ENCODE measurements around the gene SHANK2.

Gene SHANK2

DNA sequence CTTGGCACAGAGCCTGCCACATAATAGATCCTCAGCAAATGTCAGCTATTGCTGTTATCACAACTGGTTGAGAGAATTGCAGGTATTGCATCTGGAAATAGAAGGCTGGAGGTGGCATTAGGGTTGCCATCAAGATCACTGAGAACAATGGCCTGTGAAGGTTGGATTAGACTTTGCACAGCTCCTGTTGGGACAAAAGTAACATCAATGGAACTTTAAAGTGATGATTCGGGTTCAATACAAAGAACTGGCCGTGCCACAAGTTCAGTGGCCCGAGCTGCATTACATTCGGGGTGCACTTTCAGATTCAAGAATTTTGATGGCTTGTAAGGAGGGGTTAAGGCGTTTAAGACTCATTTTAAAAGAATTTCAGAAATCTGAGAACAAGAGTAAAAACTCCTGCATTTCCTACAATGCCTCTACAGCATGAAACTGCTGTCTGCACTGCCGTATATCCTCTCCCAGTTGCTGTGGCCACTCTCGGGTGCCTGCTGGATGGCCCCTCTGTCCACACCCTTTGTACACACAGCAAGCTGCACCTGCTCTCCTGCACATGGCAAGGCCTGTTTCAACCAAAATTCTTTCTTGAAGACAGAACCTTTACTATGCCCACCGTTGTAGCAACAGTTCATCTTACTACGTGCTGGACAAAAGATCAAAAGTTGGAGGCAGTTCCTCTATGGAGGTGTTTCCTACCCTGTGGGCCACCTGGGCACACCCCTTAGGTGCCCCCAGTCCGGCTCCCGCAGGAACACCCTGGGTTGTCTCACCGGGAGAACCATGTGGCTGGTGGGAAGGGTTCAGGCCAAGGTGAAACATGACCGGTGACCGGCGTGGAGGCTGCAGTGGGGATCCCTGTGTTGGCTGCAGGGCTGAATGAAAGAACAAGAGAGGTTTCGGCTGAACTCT lies 17.5 kb upstream of the SHANK2 start:
- no peak for DNase-seq (ENCODE audit: low read depth in 2 of 2)

DNA sequence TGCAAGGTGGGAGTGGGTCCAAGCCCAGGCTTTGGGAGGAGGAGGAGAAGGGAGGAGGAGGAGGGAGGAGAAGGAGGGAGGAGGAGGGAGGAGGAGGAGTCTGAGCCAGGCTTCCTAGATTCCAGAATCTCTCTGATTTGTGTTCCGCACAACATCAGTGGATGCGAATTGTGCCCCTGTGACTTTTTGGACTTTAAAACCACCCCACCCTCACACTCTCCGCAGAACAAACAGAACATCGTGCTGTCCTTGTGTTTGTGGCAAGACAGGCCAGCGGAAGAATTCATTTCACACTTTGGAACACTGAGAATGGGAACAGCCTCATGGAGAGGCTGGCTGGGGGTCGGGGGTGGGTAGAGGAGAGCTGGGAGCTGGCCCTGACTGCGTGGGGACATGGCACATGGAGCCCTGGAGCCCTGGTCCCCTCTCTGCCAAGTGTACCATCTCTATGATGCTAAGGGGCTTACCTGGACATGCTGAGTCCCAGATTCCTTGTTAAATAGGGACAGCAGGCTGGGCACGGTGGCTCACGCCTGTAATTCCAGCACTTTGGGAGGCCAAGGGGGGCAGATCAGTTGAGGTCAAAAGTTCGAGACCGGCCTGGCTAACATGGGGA lies 16.4 kb upstream of the SHANK2 start:
- DNase-seq (ENCODE audit: low read depth in 2 of 2) = no peak

GRCh38 chr11:71267807-71268421 lies 15.5 kb upstream of the SHANK2 start:
- DNase-seq (ENCODE audit: low read depth in 2 of 2) = no peak

DNA sequence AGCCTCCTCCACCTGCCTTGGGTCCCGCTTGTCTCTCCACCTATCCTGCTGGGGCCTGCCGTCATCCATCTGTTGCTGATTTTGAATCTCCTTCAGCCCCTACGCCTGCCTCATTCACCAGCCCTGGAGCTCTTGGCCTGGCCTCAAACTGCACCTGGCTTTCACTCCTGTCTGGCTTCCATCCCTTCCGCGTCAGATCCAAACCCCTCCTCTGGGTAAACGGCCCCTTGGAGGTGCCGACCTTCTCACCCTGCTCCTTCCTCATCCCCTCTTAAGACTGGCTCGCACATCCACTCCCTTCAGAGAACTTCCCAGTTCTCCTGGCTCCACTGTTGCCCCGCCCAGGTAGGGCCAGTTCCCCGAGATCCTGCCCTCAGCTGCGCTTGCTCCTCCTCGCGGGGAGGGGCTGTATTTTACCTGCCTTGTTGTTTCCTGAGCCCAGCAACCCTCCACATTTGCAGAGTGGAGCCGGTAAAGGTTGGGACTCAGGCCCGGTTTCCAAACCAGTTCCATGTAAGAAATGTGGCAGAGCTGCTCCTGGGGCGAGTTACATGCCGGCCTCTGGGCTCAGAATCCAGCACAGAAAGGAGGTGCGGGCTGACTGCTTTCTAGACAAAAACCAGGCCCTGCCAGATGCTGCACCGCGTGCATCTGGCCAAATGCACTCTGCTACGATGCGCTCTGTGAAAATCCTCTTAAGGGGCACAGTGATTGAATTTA lies 13.9 kb upstream of the SHANK2 start:
- no peak for DNase-seq (ENCODE audit: low read depth in 2 of 2)

DNA sequence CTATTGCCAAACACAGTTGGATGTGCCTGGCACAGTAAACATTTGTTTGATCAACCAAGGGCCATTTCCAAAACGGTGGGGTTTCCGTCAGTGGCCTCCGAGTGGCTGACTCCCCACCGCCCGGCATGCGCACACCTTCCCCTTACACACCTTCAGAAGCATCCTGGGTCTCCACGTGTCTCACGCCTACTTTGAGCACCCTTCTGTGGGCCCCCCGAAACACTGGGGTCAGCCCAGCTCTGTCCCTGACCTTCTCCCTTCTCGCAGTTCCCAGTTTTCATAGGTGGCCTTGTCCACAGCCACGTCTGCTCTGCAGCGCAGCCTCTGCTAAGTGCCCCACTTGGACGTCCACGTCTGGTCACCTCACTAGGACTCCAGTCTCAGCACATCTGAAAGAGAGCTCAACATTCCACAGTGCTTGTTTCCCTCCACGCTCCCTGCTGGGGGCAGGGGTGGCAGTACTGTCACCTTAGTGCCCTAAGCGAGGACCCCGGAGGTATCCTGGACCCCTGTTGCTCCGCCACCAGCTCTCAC lies 13.2 kb upstream of the SHANK2 start:
- DNase-seq (ENCODE audit: low read depth in 2 of 2) = no peak

- no peak for DNase-seq (ENCODE audit: low read depth in 2 of 2)
Observed at GRCh38 chr11:71263386-71263785, 11.0 kb upstream of the SHANK2 start.

- no peak for DNase-seq (ENCODE audit: low read depth in 2 of 2)
Observed at GRCh38 chr11:71255800-71256479, 3.6 kb upstream of the SHANK2 start.

GRCh38 chr11:71255323-71255722 lies 2.9 kb upstream of the SHANK2 start:
- no peak for DNase-seq (ENCODE audit: low read depth in 2 of 2)

DNA sequence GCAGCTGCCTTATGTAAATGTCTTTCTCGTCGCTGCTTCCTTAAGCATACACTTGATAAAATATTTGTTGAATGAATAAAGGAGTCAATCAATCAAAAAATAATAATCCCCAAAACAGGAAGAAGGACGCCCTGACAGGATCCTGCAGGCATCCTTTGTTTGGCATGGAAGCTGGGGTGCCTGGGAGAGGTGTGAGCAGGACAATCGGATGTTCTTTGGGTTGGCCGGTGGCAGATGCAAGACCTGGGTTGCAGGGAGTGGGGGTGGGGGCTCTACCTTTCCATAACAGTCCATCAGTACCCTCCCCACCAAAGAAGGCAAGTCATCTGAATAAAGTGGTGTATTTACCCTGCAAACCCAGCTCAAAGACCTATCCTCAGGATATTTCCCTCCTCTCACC lies 1.4 kb upstream of the SHANK2 start:
- DNase-seq (ENCODE audit: low read depth in 2 of 2) = no peak

- no peak for DNase-seq (ENCODE audit: low read depth in 2 of 2)
Observed at GRCh38 chr11:71252770-71253730, 673 bp upstream of the SHANK2 start.

DNA sequence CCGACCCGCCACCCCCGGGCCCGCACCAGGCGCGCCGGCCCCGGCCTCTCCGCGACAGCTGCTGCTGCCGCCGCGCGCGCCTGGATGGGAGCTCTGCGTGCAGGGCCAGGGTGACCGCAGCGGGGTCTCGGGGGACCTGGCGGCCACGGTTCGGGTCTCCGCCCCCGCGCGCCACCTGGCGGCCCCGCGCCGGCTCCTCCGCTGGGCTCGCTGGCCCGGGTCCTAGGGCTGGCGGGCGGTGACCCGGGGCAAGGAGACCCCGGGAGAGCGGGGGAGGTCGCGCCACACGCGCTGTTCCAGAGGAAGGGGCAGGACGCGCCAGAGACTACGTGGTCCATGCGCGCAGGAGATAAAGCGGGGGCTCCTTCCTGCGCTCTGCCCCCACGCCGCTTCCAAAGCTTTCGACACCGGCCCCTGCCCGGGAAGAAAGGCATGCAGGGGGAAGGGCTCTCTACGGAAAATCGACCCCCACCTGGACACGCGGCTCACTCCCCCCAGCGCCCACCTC lies 562 bp downstream of the SHANK2 start:
- DNase-seq (ENCODE audit: low read depth in 2 of 2) = no peak

DNA sequence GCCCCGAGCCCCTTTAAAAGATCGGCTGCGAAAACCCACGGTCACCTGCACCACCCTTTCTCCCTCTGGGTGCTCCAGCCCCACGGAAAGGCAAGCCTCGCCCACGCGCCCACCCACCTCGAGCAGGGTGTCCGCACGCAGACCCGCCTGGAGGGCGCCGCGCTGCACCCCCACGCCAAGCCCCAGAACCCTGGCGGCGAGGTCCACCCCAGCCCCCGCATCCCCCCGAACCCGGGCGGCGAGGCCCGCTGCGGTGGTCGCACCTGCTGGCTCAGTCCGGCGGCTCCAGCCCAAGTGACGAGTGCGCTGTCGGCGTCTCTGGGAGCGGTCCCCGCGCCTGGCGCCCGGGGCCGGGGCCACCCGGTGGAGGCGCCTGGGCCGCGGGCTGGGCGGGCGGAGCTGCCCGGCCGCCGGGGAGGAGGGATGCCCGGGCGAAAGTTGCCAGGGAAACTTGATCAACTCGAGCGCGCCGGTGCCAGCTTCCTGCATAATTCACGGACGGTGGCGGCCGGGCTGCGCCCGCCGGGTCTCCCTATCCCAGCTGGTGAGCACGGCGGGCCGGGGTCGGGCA lies 1.1 kb downstream of the SHANK2 start:
- DNase-seq (ENCODE audit: low read depth in 2 of 2) = no peak

DNA sequence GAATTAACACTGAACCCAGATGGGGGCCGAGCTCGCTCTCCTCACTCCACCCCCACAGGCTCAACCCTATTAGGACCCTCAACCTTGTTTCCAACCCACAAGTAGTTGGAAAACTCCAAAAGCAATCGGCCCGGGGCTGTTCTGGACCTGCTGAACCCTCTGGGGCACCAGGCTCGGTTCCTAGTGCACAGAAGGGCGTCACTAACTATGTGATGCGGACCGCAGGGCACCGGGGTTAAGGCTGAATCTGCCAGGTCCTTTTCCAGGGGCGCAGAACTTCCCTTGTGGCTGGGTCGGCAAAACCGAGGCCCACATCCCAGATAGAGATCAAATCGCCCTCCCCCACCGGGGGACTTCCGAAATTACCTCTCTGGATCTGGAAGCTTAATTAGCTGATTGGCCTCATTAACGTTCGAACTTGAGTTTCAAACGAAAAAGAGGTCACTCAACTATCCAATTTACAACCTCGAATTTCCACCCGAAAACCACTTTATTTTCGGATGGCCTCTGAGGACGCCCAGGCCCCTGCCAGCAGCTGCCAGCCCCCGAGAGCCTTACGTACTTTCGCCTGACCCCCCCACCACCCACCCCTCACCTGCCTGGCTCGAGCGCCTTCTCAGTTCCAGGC lies 1.7 kb downstream of the SHANK2 start:
- DNase-seq (ENCODE audit: low read depth in 2 of 2) = no peak

DNA sequence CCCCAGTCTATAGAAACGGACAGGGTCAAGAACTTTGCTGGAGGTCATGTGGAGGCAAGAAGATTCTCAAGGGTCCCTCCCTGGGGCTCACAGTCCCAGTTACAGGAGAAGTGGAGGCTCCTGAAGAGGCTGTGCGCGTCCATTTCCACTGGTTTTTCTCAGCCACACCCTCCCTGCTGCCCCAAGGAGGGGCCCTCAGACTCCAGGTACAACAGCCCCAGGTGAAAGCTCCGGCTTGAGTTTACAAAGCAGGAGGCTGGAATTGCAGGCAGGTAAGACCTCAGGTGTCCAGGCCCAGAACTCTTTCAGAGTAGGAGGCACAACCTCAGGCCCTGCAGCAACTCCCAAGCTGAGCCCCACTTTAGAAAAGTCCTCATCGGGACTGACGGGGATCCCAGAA lies 3.1 kb downstream of the SHANK2 start:
- DNase-seq (ENCODE audit: low read depth in 2 of 2) = no peak

DNA sequence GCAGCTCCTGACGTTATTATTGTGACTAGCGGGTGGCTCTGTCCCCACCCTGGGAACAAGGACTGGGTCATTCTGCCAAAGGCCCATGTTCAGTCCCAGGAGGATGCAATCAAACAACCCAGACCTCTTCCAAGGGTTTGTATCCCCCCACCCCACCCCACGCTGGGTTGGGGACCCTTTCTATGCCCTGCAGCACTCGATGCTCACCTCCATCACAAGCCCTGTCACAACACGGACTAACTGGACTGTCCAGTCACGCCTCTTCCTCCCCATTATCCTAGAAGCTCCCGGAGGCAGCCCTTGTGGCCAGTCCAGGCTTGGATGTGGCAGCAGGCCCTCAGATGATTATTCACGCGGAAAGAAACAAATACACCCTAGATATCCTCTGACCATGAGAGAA lies 3.7 kb downstream of the SHANK2 start:
- no peak for DNase-seq (ENCODE audit: low read depth in 2 of 2)

DNA sequence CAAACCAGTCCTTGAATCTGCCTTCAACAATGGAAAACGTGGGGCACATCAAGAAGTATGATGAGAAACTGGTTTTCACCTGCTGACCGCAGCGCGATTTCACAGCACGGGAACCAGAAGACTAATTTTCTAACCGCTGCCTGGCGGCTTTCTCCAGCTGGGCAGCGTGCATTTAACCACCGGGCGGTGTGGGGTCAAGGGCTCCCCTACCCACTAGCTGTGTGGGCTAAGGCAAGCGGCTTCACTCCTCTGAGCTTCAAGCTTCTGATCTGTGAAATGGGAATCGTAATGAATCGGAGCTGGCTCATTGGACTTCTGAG lies 4.2 kb downstream of the SHANK2 start:
- no peak for DNase-seq (ENCODE audit: low read depth in 2 of 2)

- no peak for DNase-seq (ENCODE audit: low read depth in 2 of 2)
Observed at GRCh38 chr11:71247551-71248250, 4.7 kb downstream of the SHANK2 start.

DNA sequence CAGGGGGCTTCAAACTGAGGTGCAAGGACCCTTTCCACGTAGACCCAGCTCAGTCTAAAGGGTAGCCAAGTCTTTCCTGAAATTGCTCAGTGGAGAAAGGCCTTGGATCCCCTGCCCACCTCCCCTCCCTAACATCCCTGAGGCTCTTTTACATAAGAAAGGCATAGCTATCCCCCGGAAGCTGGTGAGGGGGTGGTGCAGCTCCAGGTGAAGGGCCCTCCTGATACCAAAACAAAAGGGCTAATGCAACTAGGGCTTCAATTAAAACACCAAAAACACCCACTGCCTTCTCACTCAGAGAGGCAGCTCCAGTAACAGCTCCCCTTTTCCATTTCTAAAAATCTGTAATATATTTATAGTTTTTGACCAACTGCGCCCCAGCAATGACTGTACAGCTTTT lies 5.8 kb downstream of the SHANK2 start:
- DNase-seq (ENCODE audit: low read depth in 2 of 2) = no peak
